HG03469 (cell line): ENCODE measurements around the gene PLEK.
"Not testable (repeated sequence)": the region's sequence is repeated elsewhere in the genome, so short reads cannot be mapped to it uniquely, and the experiment has no call there.

Source experiments
- ATAC-seq: cut with Tn5 transposase; IDR thresholded peaks from one replicate; pipeline ENCODE4 v1.9.1; 2021; ENCODE audit warnings: mild to moderate bottlenecking, moderate library complexity, moderate number of reproducible peaks; ENCODE audit not compliant: unreplicated experiment

PLEK gene

DNA sequence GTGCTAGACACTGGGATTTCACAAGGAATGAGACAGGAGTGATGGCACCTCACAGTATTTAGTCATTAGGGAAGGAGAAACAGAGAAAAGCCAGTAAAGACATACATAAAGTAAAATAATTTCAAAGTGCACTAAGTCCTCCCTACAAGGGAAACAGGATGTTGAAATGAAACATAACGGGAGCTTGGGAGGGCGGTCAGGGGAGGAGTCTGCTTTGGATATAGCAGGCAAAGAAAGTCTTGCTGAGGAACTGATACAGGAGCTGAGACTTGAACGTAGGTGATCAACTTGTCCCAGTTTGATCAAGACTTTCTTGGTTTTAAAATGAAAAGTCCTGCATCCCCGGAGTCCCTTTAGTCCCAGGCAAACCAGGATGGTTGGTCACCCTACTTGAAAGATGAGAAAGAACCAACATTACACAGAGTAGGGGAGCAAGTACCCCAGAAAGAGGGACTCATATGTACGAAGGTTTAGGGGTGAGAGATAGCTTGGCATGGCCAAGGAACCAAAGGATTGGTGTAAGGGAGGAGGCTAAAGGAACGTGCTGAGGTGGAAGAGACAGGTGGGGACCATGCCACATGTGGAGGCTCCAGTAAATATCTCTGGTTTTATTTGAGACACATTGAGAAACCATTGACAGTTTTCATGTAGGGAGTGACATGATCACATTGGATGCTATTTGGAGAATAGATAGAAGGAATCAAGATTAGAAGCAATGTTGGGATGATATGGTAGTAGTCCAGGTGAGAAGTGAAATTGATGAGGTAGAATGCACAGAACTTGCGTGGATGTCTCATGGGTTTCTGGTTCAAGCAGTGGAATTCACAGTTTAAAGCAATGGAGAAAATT, 73.6 kb downstream of the PLEK start:
- ATAC-seq = no peak

GRCh38 chr2:68441179-68441993, 76.3 kb downstream of the PLEK start:
- ATAC-seq = peak; percentile 96

GRCh38 chr2:68441994-68442322, 76.9 kb downstream of the PLEK start:
- no peak for ATAC-seq

GRCh38 chr2:68446425-68446824, 81.3 kb downstream of the PLEK start:
- not testable (repeated sequence) for ATAC-seq
